Stimulated activated effector memory CD8-positive, alpha-beta T cell treated with anti-CD3 and anti-CD28 coated beads, Interleukin-12 subunit alpha, Interleukin-12 subunit beta, amount 100 ng/mL, for 72 hours (primary cell): ENCODE measurements around the gene JPH2.
A peak's percentile ranks its signal among the peaks of the same experiment; 100 is the strongest.
"Not testable (repeated sequence)": the region's sequence is repeated elsewhere in the genome, so short reads cannot be mapped to it uniquely, and the experiment has no call there.

ENCODE experiments used
- ATAC-seq: fragments of 150-1000 bp; cut with Tn5 transposase; 2 replicates; pipeline ENCODE4 v1.10.0; 2021
- DNase-seq, 2 donors: peaks; one replicate each; pipeline ENCODE4 v3.0.0; 2021 to 2022; ENCODE audit warnings: low spot score in 2 of 2
- H3K27ac Mint-ChIP-seq: one replicate; pipeline ENCODE4 v1.8.0; 2022; ENCODE audit warnings: mild to moderate bottlenecking, mixed read lengths
- H3K36me3 Mint-ChIP-seq: one replicate; pipeline ENCODE4 v1.8.0; 2022; ENCODE audit warnings: mild to moderate bottlenecking, mixed read lengths
- H3K4me1 Mint-ChIP-seq: one replicate; pipeline ENCODE4 v1.8.0; 2022; ENCODE audit warnings: mixed read lengths
- H3K4me3 Mint-ChIP-seq: one replicate; pipeline ENCODE4 v1.8.0; 2022; ENCODE audit warnings: mild to moderate bottlenecking, mixed read lengths
- H3K9me3 Mint-ChIP-seq: one replicate; pipeline ENCODE4 v1.8.0; 2022; ENCODE audit warnings: mixed read lengths

JPH2 gene

GRCh38 chr20:44187054-44187771 is at the start of gene JPH2:
JPH2 (minus strand) TSS chr20:44187188; CDS start chr20:44186705, 483 bp downstream.
- Mint-ChIP-seq H3K27ac (no peak within 1 kb of the TSS), H3K36me3 (no peaks in the 10 kb centered on the region), H3K9me3 (no peaks in the 10 kb centered on the region), H3K4me1 (peaks cover 11% of the 10 kb centered on the region), H3K4me3 (peak within 1 kb of the TSS; percentile 5)
- DNase-seq (no peak), ATAC-seq (peak; percentile 40)

GRCh38 chr20:44235702-44236101 is 48.7 kb upstream of the JPH2 start:
- DNase-seq, result no peak
- Mint-ChIP-seq H3K27ac (no peak overlapping the region), H3K36me3 (no peaks in the 10 kb centered on the region), H3K9me3 (no peaks in the 10 kb centered on the region), H3K4me1 (peaks cover 6% of the 10 kb centered on the region), H3K4me3 (no peak overlapping the region)
- ATAC-seq, result no peak

GRCh38 chr20:44234566-44235317 is 47.8 kb upstream of the JPH2 start:
- no peak overlapping the region for H3K4me3 Mint-ChIP-seq
- H3K36me3 Mint-ChIP-seq, result no peaks in the 10 kb centered on the region
- no peaks in the 10 kb centered on the region for H3K9me3 Mint-ChIP-seq
- peaks cover 6% of the 10 kb centered on the region for H3K4me1 Mint-ChIP-seq
- no peak for DNase-seq
- no peak for ATAC-seq
- no peak overlapping the region for H3K27ac Mint-ChIP-seq

GRCh38 chr20:44233436-44234016 is 46.5 kb upstream of the JPH2 start:
- Mint-ChIP-seq H3K9me3 (no peaks in the 10 kb centered on the region), H3K4me3 (no peak overlapping the region), H3K36me3 (no peaks in the 10 kb centered on the region), H3K27ac (no peak overlapping the region), H3K4me1 (peaks cover 6% of the 10 kb centered on the region)
- DNase-seq (no peak), ATAC-seq (no peak)

GRCh38 chr20:44232469-44232856 is 45.5 kb upstream of the JPH2 start:
- H3K27ac Mint-ChIP-seq, H3K4me1 Mint-ChIP-seq, ATAC-seq, DNase-seq, H3K4me3 Mint-ChIP-seq, H3K36me3 Mint-ChIP-seq, H3K9me3 Mint-ChIP-seq: not testable (repeated sequence)

- DNase-seq (no peak), ATAC-seq (no peak)
- Mint-ChIP-seq H3K36me3 (no peaks in the 10 kb centered on the region), H3K4me1 (peaks cover 6% of the 10 kb centered on the region), H3K27ac (no peak overlapping the region), H3K4me3 (no peak overlapping the region), H3K9me3 (no peaks in the 10 kb centered on the region)
These were observed 44.9 kb upstream of the JPH2 start for GRCh38 chr20:44231713-44232468.

GRCh38 chr20:44231193-44231592 is 44.2 kb upstream of the JPH2 start:
- ATAC-seq (peak; percentile 37), DNase-seq (no peak)
- H3K4me3 Mint-ChIP-seq, result no peak overlapping the region
- H3K36me3 Mint-ChIP-seq, result no peaks in the 10 kb centered on the region
- H3K9me3 Mint-ChIP-seq, result no peaks in the 10 kb centered on the region
- peaks cover 6% of the 10 kb centered on the region for H3K4me1 Mint-ChIP-seq
- no peak overlapping the region for H3K27ac Mint-ChIP-seq

- no peaks in the 10 kb centered on the region for H3K9me3 Mint-ChIP-seq
- no peak overlapping the region for H3K4me3 Mint-ChIP-seq
- ATAC-seq, result no peak
- no peak for DNase-seq
- peaks cover 6% of the 10 kb centered on the region for H3K4me1 Mint-ChIP-seq
- H3K36me3 Mint-ChIP-seq, result no peaks in the 10 kb centered on the region
- H3K27ac Mint-ChIP-seq, result no peak overlapping the region
These were observed 41.7 kb upstream of the JPH2 start for GRCh38 chr20:44228465-44229258.

GRCh38 chr20:44224637-44225036 is 37.6 kb upstream of the JPH2 start:
- DNase-seq (no peak), ATAC-seq (no peak)
- Mint-ChIP-seq H3K4me1 (peaks cover 11% of the 10 kb centered on the region), H3K27ac (no peak overlapping the region), H3K36me3 (no peaks in the 10 kb centered on the region), H3K9me3 (no peaks in the 10 kb centered on the region), H3K4me3 (no peak overlapping the region)

- Mint-ChIP-seq H3K9me3 (no peaks in the 10 kb centered on the region), H3K27ac (no peak overlapping the region), H3K36me3 (no peaks in the 10 kb centered on the region), H3K4me1 (peaks cover 20% of the 10 kb centered on the region), H3K4me3 (no peak overlapping the region)
- DNase-seq, result no peak
- no peak for ATAC-seq
These were observed 36.7 kb upstream of the JPH2 start for GRCh38 chr20:44223721-44224120.

GRCh38 chr20:44222633-44223368 is 35.8 kb upstream of the JPH2 start:
- Mint-ChIP-seq H3K27ac (no peak overlapping the region), H3K36me3 (no peaks in the 10 kb centered on the region), H3K4me3 (no peak overlapping the region), H3K9me3 (no peaks in the 10 kb centered on the region), H3K4me1 (peaks cover 28% of the 10 kb centered on the region)
- DNase-seq, result no peak
- ATAC-seq, result no peak

GRCh38 chr20:44222027-44222426 is 35.0 kb upstream of the JPH2 start:
- no peak overlapping the region for H3K4me3 Mint-ChIP-seq
- H3K27ac Mint-ChIP-seq, result no peak overlapping the region
- H3K9me3 Mint-ChIP-seq, result no peaks in the 10 kb centered on the region
- ATAC-seq, result no peak
- H3K4me1 Mint-ChIP-seq, result peaks cover 36% of the 10 kb centered on the region
- H3K36me3 Mint-ChIP-seq, result no peaks in the 10 kb centered on the region
- no peak for DNase-seq

GRCh38 chr20:44221368-44221954 is 34.5 kb upstream of the JPH2 start:
- Mint-ChIP-seq H3K36me3 (no peaks in the 10 kb centered on the region), H3K4me1 (peaks cover 39% of the 10 kb centered on the region), H3K27ac (peak overlapping the region; percentile 8), H3K9me3 (no peaks in the 10 kb centered on the region), H3K4me3 (no peak overlapping the region)
- DNase-seq (no peak), ATAC-seq (no peak)

GRCh38 chr20:44219791-44220190 is 32.8 kb upstream of the JPH2 start:
- H3K4me1 Mint-ChIP-seq, result peaks cover 47% of the 10 kb centered on the region
- no peaks in the 10 kb centered on the region for H3K36me3 Mint-ChIP-seq
- ATAC-seq, result no peak
- peak overlapping the region; percentile 39 for H3K27ac Mint-ChIP-seq
- no peak for DNase-seq
- H3K4me3 Mint-ChIP-seq, result peak overlapping the region; percentile 70
- H3K9me3 Mint-ChIP-seq, result no peaks in the 10 kb centered on the region
